PC-3 (cell line): Measurements from ENCODE around the gene TLE3.

Source experiments
- EZH2phosphoT487 ChIP-seq: fragments of 300-600 bp; sonication (generic); IDR thresholded peaks from 2 replicates; pipeline ENCODE4 v1.6.1; 2018; ENCODE audit warnings: mild to moderate bottlenecking, antibody characterized with exemption, low read length, borderline replicate concordance
- TF ChIP-seq, protein P1 (sequence below): fragments of 300-600 bp; sonication (generic); conservative IDR thresholded peaks from 2 replicates; pipeline ENCODE4 v1.5.1; 2017; ENCODE audit warnings: antibody characterized with exemption, low read depth, mild to moderate bottlenecking, low read length

- TF ChIP-seq, protein P1, sequence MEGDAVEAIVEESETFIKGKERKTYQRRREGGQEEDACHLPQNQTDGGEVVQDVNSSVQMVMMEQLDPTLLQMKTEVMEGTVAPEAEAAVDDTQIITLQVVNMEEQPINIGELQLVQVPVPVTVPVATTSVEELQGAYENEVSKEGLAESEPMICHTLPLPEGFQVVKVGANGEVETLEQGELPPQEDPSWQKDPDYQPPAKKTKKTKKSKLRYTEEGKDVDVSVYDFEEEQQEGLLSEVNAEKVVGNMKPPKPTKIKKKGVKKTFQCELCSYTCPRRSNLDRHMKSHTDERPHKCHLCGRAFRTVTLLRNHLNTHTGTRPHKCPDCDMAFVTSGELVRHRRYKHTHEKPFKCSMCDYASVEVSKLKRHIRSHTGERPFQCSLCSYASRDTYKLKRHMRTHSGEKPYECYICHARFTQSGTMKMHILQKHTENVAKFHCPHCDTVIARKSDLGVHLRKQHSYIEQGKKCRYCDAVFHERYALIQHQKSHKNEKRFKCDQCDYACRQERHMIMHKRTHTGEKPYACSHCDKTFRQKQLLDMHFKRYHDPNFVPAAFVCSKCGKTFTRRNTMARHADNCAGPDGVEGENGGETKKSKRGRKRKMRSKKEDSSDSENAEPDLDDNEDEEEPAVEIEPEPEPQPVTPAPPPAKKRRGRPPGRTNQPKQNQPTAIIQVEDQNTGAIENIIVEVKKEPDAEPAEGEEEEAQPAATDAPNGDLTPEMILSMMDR: no peak
- TF ChIP-seq EZH2phosphoT487: no peak
Observed at GRCh38 chr15:70035051-70035718, 62.5 kb downstream of the TLE3 start.
